ENCODE data around the gene TAF11.

DNA sequence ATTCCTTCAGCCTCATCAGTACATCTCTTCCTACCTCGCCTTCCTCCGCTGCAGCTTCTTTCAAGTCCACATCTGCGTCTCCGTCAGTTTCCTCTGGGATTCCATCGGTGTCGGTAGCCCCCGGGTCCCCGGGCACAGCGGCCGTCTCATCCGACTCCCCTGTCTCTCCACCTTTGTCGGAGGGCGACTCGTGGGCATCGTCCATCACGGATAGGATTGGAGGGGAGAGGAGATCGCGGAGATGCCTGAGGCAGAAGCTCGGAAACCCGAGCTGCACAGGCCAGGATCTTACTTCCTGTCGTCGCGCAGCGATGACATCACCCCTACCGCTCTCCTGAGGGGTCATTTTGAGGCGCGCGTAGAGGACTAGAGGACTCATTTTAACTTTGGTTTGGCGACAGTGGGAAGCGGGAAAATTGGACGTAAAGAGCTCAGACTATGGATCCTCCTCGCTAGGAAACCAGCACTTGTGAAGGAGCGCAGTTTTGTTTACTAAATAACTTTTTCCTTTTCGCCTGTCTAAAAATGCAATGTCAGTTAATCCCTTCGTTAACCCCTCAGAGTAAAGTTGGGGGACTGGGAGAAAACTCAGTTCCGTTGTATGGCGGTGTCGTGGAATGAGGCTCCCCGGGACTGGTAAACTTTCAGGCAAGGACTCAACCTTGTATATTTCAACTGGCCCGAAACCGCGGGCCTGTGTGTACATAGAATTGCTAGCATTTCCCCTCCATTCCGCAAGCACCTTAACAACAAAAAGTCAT lies at the start of gene TAF11:
- no peak for TF ChIP-seq HDAC2 (IDR thresholded peaks at IDR 0.05)
- TF ChIP-seq, protein P1, sequence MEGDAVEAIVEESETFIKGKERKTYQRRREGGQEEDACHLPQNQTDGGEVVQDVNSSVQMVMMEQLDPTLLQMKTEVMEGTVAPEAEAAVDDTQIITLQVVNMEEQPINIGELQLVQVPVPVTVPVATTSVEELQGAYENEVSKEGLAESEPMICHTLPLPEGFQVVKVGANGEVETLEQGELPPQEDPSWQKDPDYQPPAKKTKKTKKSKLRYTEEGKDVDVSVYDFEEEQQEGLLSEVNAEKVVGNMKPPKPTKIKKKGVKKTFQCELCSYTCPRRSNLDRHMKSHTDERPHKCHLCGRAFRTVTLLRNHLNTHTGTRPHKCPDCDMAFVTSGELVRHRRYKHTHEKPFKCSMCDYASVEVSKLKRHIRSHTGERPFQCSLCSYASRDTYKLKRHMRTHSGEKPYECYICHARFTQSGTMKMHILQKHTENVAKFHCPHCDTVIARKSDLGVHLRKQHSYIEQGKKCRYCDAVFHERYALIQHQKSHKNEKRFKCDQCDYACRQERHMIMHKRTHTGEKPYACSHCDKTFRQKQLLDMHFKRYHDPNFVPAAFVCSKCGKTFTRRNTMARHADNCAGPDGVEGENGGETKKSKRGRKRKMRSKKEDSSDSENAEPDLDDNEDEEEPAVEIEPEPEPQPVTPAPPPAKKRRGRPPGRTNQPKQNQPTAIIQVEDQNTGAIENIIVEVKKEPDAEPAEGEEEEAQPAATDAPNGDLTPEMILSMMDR (IDR thresholded peaks at IDR 0.05): no peak
- TF ChIP-seq, protein P2, sequence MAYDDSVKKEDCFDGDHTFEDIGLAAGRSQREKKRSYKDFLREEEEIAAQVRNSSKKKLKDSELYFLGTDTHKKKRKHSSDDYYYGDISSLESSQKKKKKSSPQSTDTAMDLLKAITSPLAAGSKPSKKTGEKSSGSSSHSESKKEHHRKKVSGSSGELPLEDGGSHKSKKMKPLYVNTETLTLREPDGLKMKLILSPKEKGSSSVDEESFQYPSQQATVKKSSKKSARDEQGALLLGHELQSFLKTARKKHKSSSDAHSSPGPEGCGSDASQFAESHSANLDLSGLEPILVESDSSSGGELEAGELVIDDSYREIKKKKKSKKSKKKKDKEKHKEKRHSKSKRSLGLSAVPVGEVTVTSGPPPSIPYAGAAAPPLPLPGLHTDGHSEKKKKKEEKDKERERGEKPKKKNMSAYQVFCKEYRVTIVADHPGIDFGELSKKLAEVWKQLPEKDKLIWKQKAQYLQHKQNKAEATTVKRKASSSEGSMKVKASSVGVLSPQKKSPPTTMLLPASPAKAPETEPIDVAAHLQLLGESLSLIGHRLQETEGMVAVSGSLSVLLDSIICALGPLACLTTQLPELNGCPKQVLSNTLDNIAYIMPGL (CRISPR knock-in tag; IDR thresholded peaks at IDR 0.05; ENCODE audit: borderline replicate concordance): no peak
- TF ChIP-seq MYC (IDR thresholded peaks at IDR 0.05; ENCODE audit: borderline replicate concordance, low read length): no peak
- no peak for TF ChIP-seq POLR2AphosphoS2 (conservative IDR thresholded peaks at IDR 0.05; ENCODE audit: low read length)
- no peak for TF ChIP-seq MAZ (IDR thresholded peaks at IDR 0.05; ENCODE audit: borderline replicate concordance, low read depth, low read length)
- TF ChIP-seq NPAS2 (CRISPR knock-in tag; IDR thresholded peaks at IDR 0.05; ENCODE audit: borderline replicate concordance): no peak

Measured in A549 (cell line).